ENCODE results near the gene CLHC1.

- TF ChIP-seq POLR2A (IDR thresholded peaks at IDR 0.05) (no peak), CTCF (IDR thresholded peaks at IDR 0.05) (no peak), POLR2AphosphoS5 (IDR thresholded peaks at IDR 0.05) (no peak)
These were observed 68.8 kb downstream of the CLHC1 start for GRCh38 chr2:55163274-55163721.

Measured in stomach (tissue), 4 donors.